Measurements from ENCODE around the gene ZNF683. TPM values are rescaled to one million over a fixed set of nuclear protein-coding genes. Genes with fewer than 3 reads are reported as not detected.

The ZNF683 gene
- total RNA-seq, 2 donors from 2014 or later = 0.25 TPM; not detected in 1

- peak overlapping the region; percentile 30 for H3K27ac Mint-ChIP-seq
- no peak for DNase-seq
- peak overlapping the region; percentile 78 to 88 for H3K4me3 Mint-ChIP-seq
- H3K36me3 Mint-ChIP-seq (ENCODE audit: insufficient read depth in 2 of 2) = no peaks in the 10 kb centered on the region
- H3K9me3 Mint-ChIP-seq = no peaks in the 10 kb centered on the region
- no peak for ATAC-seq (replicated peaks in 1 of 2)
- H3K27me3 Mint-ChIP-seq (ENCODE audit: low read depth) = peaks cover 22% of the 10 kb centered on the region
- peaks cover 51% of the 10 kb centered on the region for H3K4me1 Mint-ChIP-seq (ENCODE audit: low read depth)
Measured at GRCh38 chr1:26360807-26361604, 11.5 kb downstream of the ZNF683 start.

- Mint-ChIP-seq H3K27ac (no peak overlapping the region), H3K4me3 (peak overlapping the region; percentile 78 to 88), H3K4me1 (ENCODE audit: low read depth) (peaks cover 51% of the 10 kb centered on the region), H3K36me3 (ENCODE audit: insufficient read depth in 2 of 2) (no peaks in the 10 kb centered on the region), H3K9me3 (no peaks in the 10 kb centered on the region), H3K27me3 (ENCODE audit: low read depth) (peaks cover 22% of the 10 kb centered on the region)
- ATAC-seq (replicated peaks in 1 of 2) = peak in 1 of 2 donors; percentile 20
- peak; percentile 42 to 44 for DNase-seq
Measured at GRCh38 chr1:26359981-26360806, 12.4 kb downstream of the ZNF683 start.

GRCh38 chr1:26358411-26359384, 13.9 kb downstream of the ZNF683 start:
- ATAC-seq (replicated peaks in 1 of 2) = peak; percentile 81 to 83
- Mint-ChIP-seq H3K27ac (no peak overlapping the region), H3K27me3 (ENCODE audit: low read depth) (peaks cover 22% of the 10 kb centered on the region), H3K9me3 (no peaks in the 10 kb centered on the region), H3K4me1 (ENCODE audit: low read depth) (peaks cover 37% of the 10 kb centered on the region), H3K36me3 (ENCODE audit: insufficient read depth in 2 of 2) (no peaks in the 10 kb centered on the region), H3K4me3 (peak overlapping the region; percentile 60 to 67)
- peak; percentile 70 for DNase-seq

- peaks cover 22% of the 10 kb centered on the region for H3K27me3 Mint-ChIP-seq (ENCODE audit: low read depth)
- no peak overlapping the region for H3K27ac Mint-ChIP-seq
- DNase-seq (no peak), ATAC-seq (replicated peaks in 1 of 2) (no peak)
- no peaks in the 10 kb centered on the region for H3K36me3 Mint-ChIP-seq (ENCODE audit: insufficient read depth in 2 of 2)
- no peaks in the 10 kb centered on the region for H3K9me3 Mint-ChIP-seq
- H3K4me3 Mint-ChIP-seq = no peak overlapping the region
- H3K4me1 Mint-ChIP-seq (ENCODE audit: low read depth) = peaks cover 31% of the 10 kb centered on the region
Measured at GRCh38 chr1:26357121-26357602, 15.4 kb downstream of the ZNF683 start.

GRCh38 chr1:26356106-26356505, 16.4 kb downstream of the ZNF683 start:
- H3K4me3 Mint-ChIP-seq = no peak overlapping the region
- DNase-seq = no peak
- peaks cover 18% of the 10 kb centered on the region for H3K27me3 Mint-ChIP-seq (ENCODE audit: low read depth)
- H3K4me1 Mint-ChIP-seq (ENCODE audit: low read depth) = peaks cover 28% of the 10 kb centered on the region
- H3K27ac Mint-ChIP-seq = no peak overlapping the region
- H3K9me3 Mint-ChIP-seq = no peaks in the 10 kb centered on the region
- ATAC-seq (replicated peaks in 1 of 2) = no peak
- H3K36me3 Mint-ChIP-seq (ENCODE audit: insufficient read depth in 2 of 2) = no peaks in the 10 kb centered on the region

- DNase-seq (no peak), ATAC-seq (replicated peaks in 1 of 2) (no peak)
- Mint-ChIP-seq H3K4me3 (no peak overlapping the region), H3K4me1 (ENCODE audit: low read depth) (peaks cover 17% of the 10 kb centered on the region), H3K27me3 (ENCODE audit: low read depth) (peaks cover 11% of the 10 kb centered on the region), H3K36me3 (ENCODE audit: insufficient read depth in 2 of 2) (no peaks in the 10 kb centered on the region), H3K9me3 (no peaks in the 10 kb centered on the region), H3K27ac (no peak overlapping the region)
Measured at GRCh38 chr1:26354972-26355371, 17.6 kb downstream of the ZNF683 start.

- Mint-ChIP-seq H3K4me1 (ENCODE audit: low read depth) (peaks cover 9% of the 10 kb centered on the region), H3K27ac (no peak within 1 kb of the TSS), H3K9me3 (no peaks in the 10 kb centered on the region), H3K4me3 (no peak within 1 kb of the TSS), H3K27me3 (ENCODE audit: low read depth) (peaks cover 6% of the 10 kb centered on the region), H3K36me3 (ENCODE audit: insufficient read depth in 2 of 2) (no peaks in the 10 kb centered on the region)
- ATAC-seq (replicated peaks in 1 of 2) = no peak
- DNase-seq = no peak
Measured at GRCh38 chr1:26353976-26354820, 18.4 kb downstream of the ZNF683 start, which contains the start of gene CRYBG2. Gene CRYBG2, minus strand, starts transcription at chr1:26354130. Its CDS starts 7,473 bp downstream, at chr1:26346657.

- H3K9me3 Mint-ChIP-seq = no peaks in the 10 kb centered on the region
- DNase-seq (no peak), ATAC-seq (replicated peaks in 1 of 2) (no peak)
- H3K4me3 Mint-ChIP-seq = no peak overlapping the region
- H3K27me3 Mint-ChIP-seq (ENCODE audit: low read depth) = no peaks in the 10 kb centered on the region
- H3K4me1 Mint-ChIP-seq (ENCODE audit: low read depth) = peaks cover under 1% of the 10 kb centered on the region
- H3K27ac Mint-ChIP-seq = no peak overlapping the region
- no peaks in the 10 kb centered on the region for H3K36me3 Mint-ChIP-seq (ENCODE audit: insufficient read depth in 2 of 2)
Measured at GRCh38 chr1:26353210-26353859, 19.2 kb downstream of the ZNF683 start.

- no peaks in the 10 kb centered on the region for H3K27me3 Mint-ChIP-seq (ENCODE audit: low read depth)
- no peak overlapping the region for H3K27ac Mint-ChIP-seq
- H3K36me3 Mint-ChIP-seq (ENCODE audit: insufficient read depth in 2 of 2) = no peaks in the 10 kb centered on the region
- H3K4me3 Mint-ChIP-seq = no peak overlapping the region
- H3K4me1 Mint-ChIP-seq (ENCODE audit: low read depth) = no peaks in the 10 kb centered on the region
- no peaks in the 10 kb centered on the region for H3K9me3 Mint-ChIP-seq
- ATAC-seq (replicated peaks in 1 of 2) (no peak), DNase-seq (no peak)
Measured at GRCh38 chr1:26352338-26352679, 20.2 kb downstream of the ZNF683 start.

GRCh38 chr1:26351590-26352337, 20.8 kb downstream of the ZNF683 start:
- H3K4me3 Mint-ChIP-seq = no peak overlapping the region
- H3K4me1 Mint-ChIP-seq (ENCODE audit: low read depth) = no peaks in the 10 kb centered on the region
- no peak overlapping the region for H3K27ac Mint-ChIP-seq
- H3K36me3 Mint-ChIP-seq (ENCODE audit: insufficient read depth in 2 of 2) = no peaks in the 10 kb centered on the region
- ATAC-seq (replicated peaks in 1 of 2) = no peak
- no peak for DNase-seq
- H3K9me3 Mint-ChIP-seq = no peaks in the 10 kb centered on the region
- H3K27me3 Mint-ChIP-seq (ENCODE audit: low read depth) = no peaks in the 10 kb centered on the region

Measured in activated T-cell treated with anti-CD3 and anti-CD28 coated beads, Interleukin-2, amount 50 U/mL, for 72 hours (primary cell).